ENCODE measurements around the gene ATOH1. TPM values are rescaled to one million over a fixed set of nuclear protein-coding genes. Genes with fewer than 3 reads are reported as not detected.

Gene ATOH1
- total RNA-seq, 2 experiments from 2014 or later, result not detected

- Mint-ChIP-seq H3K9me3 (no peaks in the 10 kb centered on the region), H3K4me1 (ENCODE audit: low read depth) (peaks cover 5% of the 10 kb centered on the region), H3K27me3 (peaks cover 52% of the 10 kb centered on the region), H3K27ac (no peak overlapping the region), H3K4me3 (no peak overlapping the region), H3K36me3 (ENCODE audit: low read depth) (peaks cover 2% of the 10 kb centered on the region)
- ATAC-seq (no peak), DNase-seq (no peak)
- ChIA-PET POLR2A (no interaction called here), CTCF (no interaction called here)
- TF ChIP-seq CTCF (IDR thresholded peaks at IDR 0.05), result no peak
- intact Hi-C loops (cut with micrococcal nuclease), result no loop called here
Observed at GRCh38 chr4:93834249-93835066, 5.9 kb downstream of the ATOH1 start.

- CTCF ChIA-PET, result no interaction called here
- ATAC-seq (no peak), DNase-seq (no peak)
- Mint-ChIP-seq H3K4me1 (ENCODE audit: low read depth) (no peaks in the 10 kb centered on the region), H3K27me3 (peaks cover 41% of the 10 kb centered on the region), H3K36me3 (ENCODE audit: low read depth) (no peaks in the 10 kb centered on the region), H3K27ac (no peak overlapping the region), H3K9me3 (no peaks in the 10 kb centered on the region), H3K4me3 (no peak overlapping the region)
- TF ChIP-seq CTCF (IDR thresholded peaks at IDR 0.05), result no peak
- intact Hi-C loops (cut with micrococcal nuclease), result no loop called here
- POLR2A ChIA-PET, result no interaction called here
Observed at GRCh38 chr4:93835929-93836328, 7.4 kb downstream of the ATOH1 start.

- Mint-ChIP-seq H3K9me3 (no peaks in the 10 kb centered on the region), H3K27ac (no peak overlapping the region), H3K27me3 (peaks cover 7% of the 10 kb centered on the region), H3K4me3 (no peak overlapping the region), H3K4me1 (ENCODE audit: low read depth) (no peaks in the 10 kb centered on the region), H3K36me3 (ENCODE audit: low read depth) (no peaks in the 10 kb centered on the region)
- ChIA-PET CTCF (no interaction called here), POLR2A (no interaction called here)
- no peak for TF ChIP-seq CTCF (IDR thresholded peaks at IDR 0.05)
- ATAC-seq, result no peak
- DNase-seq, result no peak
- intact Hi-C loops (cut with micrococcal nuclease), result no loop called here
Observed at GRCh38 chr4:93839704-93840103, 11.2 kb downstream of the ATOH1 start.

- ATAC-seq, result no peak
- Mint-ChIP-seq H3K4me1 (ENCODE audit: low read depth) (no peaks in the 10 kb centered on the region), H3K36me3 (ENCODE audit: low read depth) (no peaks in the 10 kb centered on the region), H3K4me3 (no peak overlapping the region), H3K27ac (no peak overlapping the region), H3K9me3 (no peaks in the 10 kb centered on the region), H3K27me3 (no peaks in the 10 kb centered on the region)
- TF ChIP-seq CTCF (IDR thresholded peaks at IDR 0.05), result no peak
- ChIA-PET CTCF (no interaction called here), POLR2A (no interaction called here)
- intact Hi-C loops (cut with micrococcal nuclease), result no loop called here
- DNase-seq, result no peak
Observed at GRCh38 chr4:93841803-93842345, 13.3 kb downstream of the ATOH1 start.

GRCh38 chr4:93842601-93843252 is 14.2 kb downstream of the ATOH1 start:
- Mint-ChIP-seq H3K4me3 (no peak overlapping the region), H3K27me3 (no peaks in the 10 kb centered on the region), H3K36me3 (ENCODE audit: low read depth) (no peaks in the 10 kb centered on the region), H3K9me3 (no peaks in the 10 kb centered on the region), H3K27ac (no peak overlapping the region), H3K4me1 (ENCODE audit: low read depth) (no peaks in the 10 kb centered on the region)
- no peak for TF ChIP-seq CTCF (IDR thresholded peaks at IDR 0.05)
- ChIA-PET POLR2A (no interaction called here), CTCF (no interaction called here)
- intact Hi-C loops (cut with micrococcal nuclease), result no loop called here
- DNase-seq (no peak), ATAC-seq (no peak)

All from activated CD8-positive, alpha-beta T cell treated with anti-CD3 and anti-CD28 coated beads for 36 hours (primary cell).